ENCODE data around the gene EHMT1.

DNA sequence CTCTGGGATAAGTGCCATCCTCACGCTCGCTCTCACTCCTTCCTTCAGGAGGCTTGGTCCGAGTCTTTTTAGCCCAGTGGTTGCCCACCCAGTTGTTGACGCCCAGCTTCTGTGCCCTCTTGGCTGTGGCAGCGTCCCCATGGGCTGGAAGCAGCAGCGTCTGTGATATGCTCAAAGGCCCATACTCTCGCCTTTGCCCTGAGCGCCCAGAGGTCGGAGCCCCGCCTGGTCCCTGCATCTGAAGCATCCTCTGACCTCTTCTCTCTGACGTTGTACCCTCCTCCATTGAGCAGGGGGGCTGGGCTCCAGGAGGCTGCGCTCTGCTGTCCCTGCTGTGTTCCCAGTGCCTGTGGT is 180.8 kb downstream of the EHMT1 start:
- TF ChIP-seq POLR2AphosphoS5 (IDR thresholded peaks at IDR 0.05; ENCODE audit: low read depth, low read length) (no peak), SIN3A (IDR thresholded peaks at IDR 0.05; ENCODE audit: borderline replicate concordance, insufficient read depth, low read depth, low read length) (no peak)
- TF ChIP-seq, protein P1, sequence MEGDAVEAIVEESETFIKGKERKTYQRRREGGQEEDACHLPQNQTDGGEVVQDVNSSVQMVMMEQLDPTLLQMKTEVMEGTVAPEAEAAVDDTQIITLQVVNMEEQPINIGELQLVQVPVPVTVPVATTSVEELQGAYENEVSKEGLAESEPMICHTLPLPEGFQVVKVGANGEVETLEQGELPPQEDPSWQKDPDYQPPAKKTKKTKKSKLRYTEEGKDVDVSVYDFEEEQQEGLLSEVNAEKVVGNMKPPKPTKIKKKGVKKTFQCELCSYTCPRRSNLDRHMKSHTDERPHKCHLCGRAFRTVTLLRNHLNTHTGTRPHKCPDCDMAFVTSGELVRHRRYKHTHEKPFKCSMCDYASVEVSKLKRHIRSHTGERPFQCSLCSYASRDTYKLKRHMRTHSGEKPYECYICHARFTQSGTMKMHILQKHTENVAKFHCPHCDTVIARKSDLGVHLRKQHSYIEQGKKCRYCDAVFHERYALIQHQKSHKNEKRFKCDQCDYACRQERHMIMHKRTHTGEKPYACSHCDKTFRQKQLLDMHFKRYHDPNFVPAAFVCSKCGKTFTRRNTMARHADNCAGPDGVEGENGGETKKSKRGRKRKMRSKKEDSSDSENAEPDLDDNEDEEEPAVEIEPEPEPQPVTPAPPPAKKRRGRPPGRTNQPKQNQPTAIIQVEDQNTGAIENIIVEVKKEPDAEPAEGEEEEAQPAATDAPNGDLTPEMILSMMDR (IDR thresholded peaks at IDR 0.05), result no peak

Data from Panc1 (cell line).